ENCODE data around the gene FAM193A.

DNA sequence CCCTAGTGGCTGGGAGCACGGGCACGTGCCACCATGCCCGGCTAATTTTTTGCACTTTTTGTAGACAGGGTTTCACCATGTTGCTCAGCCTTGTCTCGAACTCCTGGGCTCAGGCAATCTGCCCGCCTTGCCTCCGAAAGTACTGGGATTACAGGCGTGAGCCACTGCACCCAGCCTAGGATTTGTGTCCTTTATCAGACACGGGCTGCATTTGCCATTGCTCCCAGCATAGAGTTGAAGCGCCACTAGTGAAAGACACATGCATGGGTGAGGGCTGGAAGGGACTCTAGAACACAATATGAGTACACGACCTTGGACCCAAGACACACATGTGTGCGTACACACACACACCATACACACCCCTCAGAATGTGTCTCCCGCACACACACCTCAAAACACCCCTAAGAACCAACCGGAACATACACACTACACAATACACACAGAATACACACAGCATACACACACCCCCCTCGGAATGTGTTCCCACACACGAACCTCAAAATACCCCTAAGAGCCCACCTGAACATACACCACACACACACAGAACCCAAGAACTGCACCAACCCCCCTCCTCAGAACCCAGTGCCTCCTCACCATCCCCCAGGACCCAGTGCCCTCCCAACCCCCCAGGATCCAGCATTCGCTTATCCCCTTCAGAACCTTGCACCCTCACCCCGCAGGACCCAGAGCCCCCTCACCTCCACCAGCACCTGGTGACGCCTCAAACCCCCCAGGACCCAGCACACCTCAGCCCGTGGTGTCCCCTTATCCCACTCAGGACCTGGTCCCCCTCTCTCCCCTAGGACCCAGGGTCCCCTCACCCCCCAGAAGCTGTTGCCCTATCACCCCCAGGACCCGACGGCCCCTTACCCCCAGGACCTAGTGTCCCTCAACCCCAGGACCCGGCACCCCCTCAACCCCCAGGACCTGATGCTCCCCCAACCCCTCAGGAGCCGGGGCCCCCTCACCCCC lies 218.7 kb downstream of the FAM193A start:
- TF ChIP-seq, protein P1, sequence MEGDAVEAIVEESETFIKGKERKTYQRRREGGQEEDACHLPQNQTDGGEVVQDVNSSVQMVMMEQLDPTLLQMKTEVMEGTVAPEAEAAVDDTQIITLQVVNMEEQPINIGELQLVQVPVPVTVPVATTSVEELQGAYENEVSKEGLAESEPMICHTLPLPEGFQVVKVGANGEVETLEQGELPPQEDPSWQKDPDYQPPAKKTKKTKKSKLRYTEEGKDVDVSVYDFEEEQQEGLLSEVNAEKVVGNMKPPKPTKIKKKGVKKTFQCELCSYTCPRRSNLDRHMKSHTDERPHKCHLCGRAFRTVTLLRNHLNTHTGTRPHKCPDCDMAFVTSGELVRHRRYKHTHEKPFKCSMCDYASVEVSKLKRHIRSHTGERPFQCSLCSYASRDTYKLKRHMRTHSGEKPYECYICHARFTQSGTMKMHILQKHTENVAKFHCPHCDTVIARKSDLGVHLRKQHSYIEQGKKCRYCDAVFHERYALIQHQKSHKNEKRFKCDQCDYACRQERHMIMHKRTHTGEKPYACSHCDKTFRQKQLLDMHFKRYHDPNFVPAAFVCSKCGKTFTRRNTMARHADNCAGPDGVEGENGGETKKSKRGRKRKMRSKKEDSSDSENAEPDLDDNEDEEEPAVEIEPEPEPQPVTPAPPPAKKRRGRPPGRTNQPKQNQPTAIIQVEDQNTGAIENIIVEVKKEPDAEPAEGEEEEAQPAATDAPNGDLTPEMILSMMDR (conservative IDR thresholded peaks at IDR 0.05; ENCODE audit: low read depth, low read length), result no peak
- TF ChIP-seq EZH2 (IDR thresholded peaks at IDR 0.05; ENCODE audit: borderline replicate concordance, low read depth, low read length, poor library complexity, severe bottlenecking), result no peak
